ENCODE measurements around the gene DDIT3. TPM values are rescaled to one million over a fixed set of nuclear protein-coding genes. Genes with fewer than 3 reads are reported as not detected.

DDIT3 gene
- total RNA-seq, 1 experiment from 2014 or later, result 61.9 TPM

- Histone ChIP-seq H3K36me3 (ENCODE audit: insufficient read depth, low read length, poor library complexity, severe bottlenecking) (no peaks in the 10 kb centered on the region), H3K4me1 (ENCODE audit: insufficient read depth, low read length, poor library complexity, severe bottlenecking) (no peaks in the 10 kb centered on the region), H3K4me3 (ENCODE audit: low read depth, low read length, poor library complexity, severe bottlenecking) (no peak overlapping the region), H3K27me3 (replicated peaks; ENCODE audit: insufficient read depth, low read depth, low read length, poor library complexity) (peaks cover 29% of the 10 kb centered on the region), H3K27ac (ENCODE audit: low read depth, low read length, poor library complexity, severe bottlenecking) (no peak overlapping the region), H3K9me3 (ENCODE audit: low read depth, low read length, poor library complexity, severe bottlenecking) (no peaks in the 10 kb centered on the region)
- intact Hi-C loops (cut with micrococcal nuclease; ENCODE audit: unreplicated experiment), result no loop called here
- DNase-seq (ENCODE audit: low spot score), result no peak
- TF ChIP-seq CTCF (conservative IDR thresholded peaks at IDR 0.05; ENCODE audit: low read depth, low read length), result no peak
- no peak for TF ChIP-seq EZH2 (IDR thresholded peaks at IDR 0.05; ENCODE audit: borderline replicate concordance, low read depth, low read length, poor library complexity, severe bottlenecking)
- POLR2A ChIA-PET (ENCODE audit: low non-redundant PET), result interaction anchor here (0.5 kb wide), 1 partner anchor 12 kb away, joined by 8 read pairs; no protein-coding TSS in a partner anchor
- BruUV-seq (replicated peaks), result no TSS peak
- CTCF ChIA-PET, result no interaction called here
These were observed 45.5 kb downstream of the DDIT3 start for GRCh38 chr12:57474862-57475261.

GRCh38 chr12:57474430-57474829 is 45.9 kb downstream of the DDIT3 start:
- no peaks in the 10 kb centered on the region for H3K4me1 ChIP-seq (ENCODE audit: insufficient read depth, low read length, poor library complexity, severe bottlenecking)
- H3K27me3 ChIP-seq (replicated peaks; ENCODE audit: insufficient read depth, low read depth, low read length, poor library complexity), result peaks cover 29% of the 10 kb centered on the region
- BruUV-seq (replicated peaks), result no TSS peak
- H3K36me3 ChIP-seq (ENCODE audit: insufficient read depth, low read length, poor library complexity, severe bottlenecking), result no peaks in the 10 kb centered on the region
- no peak for DNase-seq (ENCODE audit: low spot score)
- H3K4me3 ChIP-seq (ENCODE audit: low read depth, low read length, poor library complexity, severe bottlenecking), result no peak overlapping the region
- CTCF ChIA-PET, result no interaction called here
- POLR2A ChIA-PET (ENCODE audit: low non-redundant PET), result no interaction called here
- no peak overlapping the region for H3K27ac ChIP-seq (ENCODE audit: low read depth, low read length, poor library complexity, severe bottlenecking)
- intact Hi-C loops (cut with micrococcal nuclease; ENCODE audit: unreplicated experiment), result no loop called here
- TF ChIP-seq CTCF (conservative IDR thresholded peaks at IDR 0.05; ENCODE audit: low read depth, low read length), result no peak
- no peak for TF ChIP-seq EZH2 (IDR thresholded peaks at IDR 0.05; ENCODE audit: borderline replicate concordance, low read depth, low read length, poor library complexity, severe bottlenecking)
- H3K9me3 ChIP-seq (ENCODE audit: low read depth, low read length, poor library complexity, severe bottlenecking), result no peaks in the 10 kb centered on the region

DNA sequence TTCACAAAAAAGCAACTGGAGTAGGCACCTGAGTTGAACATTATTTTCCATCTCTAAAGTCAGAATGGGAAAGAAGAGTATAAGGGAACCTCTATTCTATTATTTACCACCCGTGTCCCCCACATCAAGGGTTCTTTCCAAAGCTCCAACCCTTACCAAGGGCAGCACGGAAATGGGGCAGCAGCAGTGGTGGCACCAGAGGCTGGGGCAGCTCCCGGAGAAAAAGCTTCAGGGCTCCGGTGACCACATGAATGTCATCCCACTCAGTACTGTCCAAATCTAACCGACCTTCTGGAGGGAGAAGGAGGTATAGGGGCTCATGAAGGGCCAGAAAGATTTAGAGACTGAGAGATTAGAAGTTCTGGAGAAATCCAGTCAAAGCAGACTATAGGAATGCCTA is 46.4 kb downstream of the DDIT3 start:
- no peak overlapping the region for H3K27ac ChIP-seq (ENCODE audit: low read depth, low read length, poor library complexity, severe bottlenecking)
- H3K27me3 ChIP-seq (replicated peaks; ENCODE audit: insufficient read depth, low read depth, low read length, poor library complexity), result peaks cover 29% of the 10 kb centered on the region
- no peaks in the 10 kb centered on the region for H3K36me3 ChIP-seq (ENCODE audit: insufficient read depth, low read length, poor library complexity, severe bottlenecking)
- ChIA-PET CTCF (no interaction called here), POLR2A (ENCODE audit: low non-redundant PET) (interaction anchor here (0.7 kb wide), 1 partner anchor 26 kb away, joined by 3 read pairs; no protein-coding TSS in a partner anchor)
- H3K4me3 ChIP-seq (ENCODE audit: low read depth, low read length, poor library complexity, severe bottlenecking), result no peak overlapping the region
- BruUV-seq (replicated peaks), result no TSS peak
- DNase-seq (ENCODE audit: low spot score), result no peak
- H3K4me1 ChIP-seq (ENCODE audit: insufficient read depth, low read length, poor library complexity, severe bottlenecking), result no peaks in the 10 kb centered on the region
- intact Hi-C loops (cut with micrococcal nuclease; ENCODE audit: unreplicated experiment), result no loop called here
- TF ChIP-seq CTCF (conservative IDR thresholded peaks at IDR 0.05; ENCODE audit: low read depth, low read length), result no peak
- no peak for TF ChIP-seq EZH2 (IDR thresholded peaks at IDR 0.05; ENCODE audit: borderline replicate concordance, low read depth, low read length, poor library complexity, severe bottlenecking)
- H3K9me3 ChIP-seq (ENCODE audit: low read depth, low read length, poor library complexity, severe bottlenecking), result no peaks in the 10 kb centered on the region
